Tibial nerve (tissue), 4 donors: ENCODE data around the gene POU6F1.

Experiments used
- CTCF ChIP-seq, 5 experiments: fragments of 200-600 bp in 3 of 5; fragments of 450-650 bp in 2 of 5; sonication (generic) in 3 of 5; IDR thresholded peaks; one replicate each; pipeline ENCODE4 v1.5.1; 2016 to 2019; ENCODE audit warnings: antibody characterized with exemption in 5 of 5, mild to moderate bottlenecking in 3 of 5, moderate library complexity in 2 of 5
- EP300 ChIP-seq, 2 donors: sonication (generic); formaldehyde crosslinking; IDR thresholded peaks; one replicate each; pipeline ENCODE4 v1.6.1; 2017; ENCODE audit warnings: antibody characterized with exemption in 2 of 2, mild to moderate bottlenecking in 1 of 2
- POLR2A ChIP-seq, 2 donors: fragments of 450-650 bp; IDR thresholded peaks; one replicate each; pipeline ENCODE4 v1.6.1; 2017; ENCODE audit warnings: antibody characterized with exemption in 2 of 2, mild to moderate bottlenecking in 2 of 2, moderate library complexity in 2 of 2

GRCh38 chr12:51188359-51189051 lies 29.4 kb downstream of the POU6F1 start:
- TF ChIP-seq CTCF (IDR thresholded peaks at IDR 0.05) (no peak), POLR2A (IDR thresholded peaks at IDR 0.05) (no peak), EP300 (IDR thresholded peaks at IDR 0.05) (no peak)
